Keratinocyte (primary cell): Measurements from ENCODE around the gene KCNJ9.

ENCODE experiments used
- EZH2 ChIP-seq: IDR thresholded peaks from one replicate; pipeline ENCODE4 v1.6.1; 2012; ENCODE audit warnings: inconsistent platforms, mild to moderate bottlenecking, low read length, moderate library complexity
- TF ChIP-seq, protein P1 (sequence below), 3 experiments: IDR thresholded peaks in 1 of 3; conservative IDR thresholded peaks in 1 of 3; optimal IDR thresholded peaks in 1 of 3; 2 replicates in 2 of 3; 3 replicates in 1 of 3; pipeline versions ENCODE3 to v1.5.1; 2011; ENCODE audit warnings: low read length in 3 of 3, mild to moderate bottlenecking in 3 of 3, moderate library complexity in 2 of 3, control low read depth in 1 of 3, inconsistent platforms in 1 of 3; ENCODE audit not compliant: insufficient read depth in 2 of 3; ENCODE audit errors: extremely low read depth in 1 of 3

DNA sequence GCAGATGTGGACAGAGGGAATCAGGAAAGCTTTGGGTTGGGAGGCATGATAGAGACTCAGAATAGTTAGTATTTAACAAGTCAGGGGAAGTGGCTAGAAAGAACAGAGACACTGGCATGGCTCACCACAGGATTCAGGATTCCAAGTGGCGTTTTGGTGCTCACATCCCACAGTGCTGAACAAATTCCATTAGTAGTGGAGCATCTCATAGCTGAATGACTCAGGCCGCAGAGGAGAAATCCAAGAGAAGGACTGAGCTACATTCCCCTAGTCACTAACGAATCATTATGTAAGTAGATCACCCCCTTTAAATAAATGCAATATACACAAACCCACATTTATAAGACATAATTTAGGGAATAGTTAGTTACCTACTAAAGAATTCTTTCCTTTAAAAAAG lies 5.0 kb upstream of the KCNJ9 start:
- TF ChIP-seq, protein P1, sequence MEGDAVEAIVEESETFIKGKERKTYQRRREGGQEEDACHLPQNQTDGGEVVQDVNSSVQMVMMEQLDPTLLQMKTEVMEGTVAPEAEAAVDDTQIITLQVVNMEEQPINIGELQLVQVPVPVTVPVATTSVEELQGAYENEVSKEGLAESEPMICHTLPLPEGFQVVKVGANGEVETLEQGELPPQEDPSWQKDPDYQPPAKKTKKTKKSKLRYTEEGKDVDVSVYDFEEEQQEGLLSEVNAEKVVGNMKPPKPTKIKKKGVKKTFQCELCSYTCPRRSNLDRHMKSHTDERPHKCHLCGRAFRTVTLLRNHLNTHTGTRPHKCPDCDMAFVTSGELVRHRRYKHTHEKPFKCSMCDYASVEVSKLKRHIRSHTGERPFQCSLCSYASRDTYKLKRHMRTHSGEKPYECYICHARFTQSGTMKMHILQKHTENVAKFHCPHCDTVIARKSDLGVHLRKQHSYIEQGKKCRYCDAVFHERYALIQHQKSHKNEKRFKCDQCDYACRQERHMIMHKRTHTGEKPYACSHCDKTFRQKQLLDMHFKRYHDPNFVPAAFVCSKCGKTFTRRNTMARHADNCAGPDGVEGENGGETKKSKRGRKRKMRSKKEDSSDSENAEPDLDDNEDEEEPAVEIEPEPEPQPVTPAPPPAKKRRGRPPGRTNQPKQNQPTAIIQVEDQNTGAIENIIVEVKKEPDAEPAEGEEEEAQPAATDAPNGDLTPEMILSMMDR (optimal IDR thresholded peaks at IDR 0.05 in 1 of 3, IDR thresholded peaks at IDR 0.05 in 1 of 3, conservative IDR thresholded peaks at IDR 0.05 in 1 of 3; ENCODE audit: extremely low read depth in 1 of 3, insufficient read depth in 2 of 3, low read length in 3 of 3), result no peak
- TF ChIP-seq EZH2, result no peak
